Immature natural killer cell (primary cell): Measurements from ENCODE around the gene CTIF. TPM values are rescaled to one million over a fixed set of nuclear protein-coding genes. Genes with fewer than 3 reads are reported as not detected.

Experiments used
- DNase-seq, 3 donors: peaks; one replicate each; pipeline ENCODE4 v3.0.0; 2022; ENCODE audit warnings: mixed read lengths in 1 of 3
- H3K27ac Mint-ChIP-seq, 6 donors: one replicate each; pipeline ENCODE4 v1.8.0; 2020; ENCODE audit warnings: mixed read lengths in 6 of 6, mild to moderate bottlenecking in 5 of 6, inconsistent platforms in 4 of 6, moderate library complexity in 3 of 6
- H3K27me3 Mint-ChIP-seq, 3 donors: one replicate each; pipeline ENCODE4 v1.8.0; 2020 to 2021; ENCODE audit warnings: low read depth in 3 of 3, mild to moderate bottlenecking in 3 of 3, mixed read lengths in 3 of 3, moderate library complexity in 3 of 3, inconsistent platforms in 1 of 3
- H3K36me3 Mint-ChIP-seq, 3 donors: one replicate each; pipeline ENCODE4 v1.8.0; 2020; ENCODE audit warnings: mixed read lengths in 3 of 3, inconsistent platforms in 2 of 3, mild to moderate bottlenecking in 2 of 3
- H3K4me1 Mint-ChIP-seq, 2 donors: one replicate each; pipeline ENCODE4 v1.8.0; 2020; ENCODE audit warnings: inconsistent platforms in 2 of 2, mild to moderate bottlenecking in 2 of 2, mixed read lengths in 2 of 2, moderate library complexity in 1 of 2
- H3K4me3 Mint-ChIP-seq, 5 donors: one replicate each; pipeline ENCODE4 v1.8.0; 2020; ENCODE audit warnings: mild to moderate bottlenecking in 5 of 5, mixed read lengths in 5 of 5, inconsistent platforms in 3 of 5, moderate library complexity in 3 of 5
- H3K9me3 Mint-ChIP-seq, 6 donors: one replicate each; pipeline ENCODE4 v1.8.0; 2020; ENCODE audit warnings: mild to moderate bottlenecking in 6 of 6, mixed read lengths in 6 of 6, inconsistent platforms in 4 of 6, moderate library complexity in 3 of 6
- polyA plus RNA-seq, 3 donors: library from polyadenylated mRNA; unstranded; fragments of 300-500 nt; fragmentation: Illumina TruSeq; gene quantifications; one replicate each; pipeline ENCODE4 v1.2.3, GENCODE V29; 2021

The CTIF gene
- polyA plus RNA-seq, 3 donors from 2014 or later = 0.28 to 1.2 TPM; not detected in 1

GRCh38 chr18:48852794-48853193, 314.0 kb downstream of the CTIF start:
- DNase-seq = no peak
- no peaks in the 10 kb centered on the region for H3K9me3 Mint-ChIP-seq
- no peaks in the 10 kb centered on the region for H3K36me3 Mint-ChIP-seq
- peaks cover 61 to 81% of the 10 kb centered on the region in 2 donors for H3K4me1 Mint-ChIP-seq
- no peak overlapping the region for H3K4me3 Mint-ChIP-seq
- H3K27me3 Mint-ChIP-seq = peaks cover 2 to 5% (median 3%) of the 10 kb centered on the region in 3 donors
- H3K27ac Mint-ChIP-seq = peak overlapping the region in 2 of 6 donors; percentile 55 to 57

GRCh38 chr18:48853588-48853987, 314.8 kb downstream of the CTIF start:
- H3K36me3 Mint-ChIP-seq = no peaks in the 10 kb centered on the region
- peaks cover 59 to 87% of the 10 kb centered on the region in 2 donors for H3K4me1 Mint-ChIP-seq
- H3K27me3 Mint-ChIP-seq = peaks cover 2 to 3% (median 3%) of the 10 kb centered on the region in 3 donors
- no peaks in the 10 kb centered on the region for H3K9me3 Mint-ChIP-seq
- H3K4me3 Mint-ChIP-seq = no peak overlapping the region
- DNase-seq = no peak
- H3K27ac Mint-ChIP-seq = peak overlapping the region in 1 of 6 donors; percentile 57

DNA sequence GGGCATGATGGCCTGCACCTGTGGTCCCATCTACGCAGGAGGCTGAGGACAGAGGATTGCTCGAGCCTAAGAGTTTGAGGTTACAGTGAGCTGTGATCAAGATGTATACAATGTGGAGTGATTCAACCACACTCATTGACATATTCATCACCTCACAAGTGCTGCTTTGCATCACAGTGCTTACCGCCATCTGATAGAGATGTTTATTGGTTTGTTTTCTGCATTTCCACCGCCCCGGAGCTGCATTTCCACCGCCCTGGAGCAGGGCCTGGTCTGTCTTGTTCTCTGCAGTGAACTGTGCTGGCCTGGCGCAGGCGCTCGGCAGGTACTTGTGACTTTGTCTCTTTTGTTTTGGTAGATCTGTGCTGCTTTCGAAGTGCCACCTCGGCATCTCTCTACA, 315.9 kb downstream of the CTIF start:
- Mint-ChIP-seq H3K4me3 (no peak overlapping the region), H3K4me1 (peaks cover 59 to 86% of the 10 kb centered on the region in 2 donors), H3K27ac (peak overlapping the region in 3 of 6 donors; percentile 30 to 73 (median 71)), H3K27me3 (peaks cover 2 to 3% (median 3%) of the 10 kb centered on the region in 3 donors), H3K36me3 (no peaks in the 10 kb centered on the region), H3K9me3 (no peaks in the 10 kb centered on the region)
- no peak for DNase-seq

DNA sequence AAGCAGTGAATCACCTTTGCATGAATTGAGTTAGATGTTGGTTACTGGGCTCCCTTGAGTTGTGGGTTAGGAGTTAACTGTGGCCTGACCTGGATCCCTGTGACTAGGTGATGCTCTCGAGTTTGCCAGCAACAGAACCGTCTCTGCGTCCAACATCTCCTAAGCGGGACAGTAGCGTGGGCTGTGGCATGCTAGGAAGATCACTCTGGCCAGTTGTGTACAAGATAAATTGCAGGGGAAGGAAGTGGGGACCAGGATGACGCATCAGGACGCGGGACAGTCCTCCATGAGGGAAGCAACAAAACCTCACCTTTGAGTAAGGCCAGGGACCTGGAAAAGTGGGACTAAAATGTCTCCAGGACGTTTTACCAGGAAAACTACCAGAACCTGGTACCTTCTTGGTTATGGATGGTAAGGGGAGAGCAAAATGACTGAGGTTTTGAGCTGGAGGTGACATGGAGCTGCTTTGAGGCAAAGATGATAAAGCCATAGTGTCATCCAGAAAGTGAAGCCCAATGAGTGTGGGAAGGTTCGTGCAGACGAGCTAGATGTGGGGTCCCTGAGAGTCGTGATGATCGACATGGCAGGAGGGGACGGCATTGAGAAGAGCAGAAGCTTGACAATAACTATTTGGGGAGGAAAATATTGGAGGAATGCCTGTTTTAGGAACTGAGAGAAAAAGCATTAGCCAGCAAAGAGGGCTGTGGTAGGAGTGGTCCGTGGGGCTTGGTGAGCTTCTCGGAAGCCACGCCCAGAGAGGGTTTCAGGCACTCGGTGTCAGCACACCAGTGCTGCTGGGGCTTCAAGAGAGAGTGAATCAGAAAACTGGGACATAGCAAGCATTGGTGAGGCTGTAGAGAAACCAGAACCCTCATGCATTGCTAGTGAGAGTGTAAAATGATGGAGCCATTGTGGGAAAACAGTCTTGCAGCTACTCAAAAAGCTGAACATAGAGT, 316.9 kb downstream of the CTIF start:
- DNase-seq = peak in 1 of 3 donors; percentile 40
- H3K4me3 Mint-ChIP-seq = peak overlapping the region in 4 of 5 donors; percentile 2 to 75 (median 36)

DNA sequence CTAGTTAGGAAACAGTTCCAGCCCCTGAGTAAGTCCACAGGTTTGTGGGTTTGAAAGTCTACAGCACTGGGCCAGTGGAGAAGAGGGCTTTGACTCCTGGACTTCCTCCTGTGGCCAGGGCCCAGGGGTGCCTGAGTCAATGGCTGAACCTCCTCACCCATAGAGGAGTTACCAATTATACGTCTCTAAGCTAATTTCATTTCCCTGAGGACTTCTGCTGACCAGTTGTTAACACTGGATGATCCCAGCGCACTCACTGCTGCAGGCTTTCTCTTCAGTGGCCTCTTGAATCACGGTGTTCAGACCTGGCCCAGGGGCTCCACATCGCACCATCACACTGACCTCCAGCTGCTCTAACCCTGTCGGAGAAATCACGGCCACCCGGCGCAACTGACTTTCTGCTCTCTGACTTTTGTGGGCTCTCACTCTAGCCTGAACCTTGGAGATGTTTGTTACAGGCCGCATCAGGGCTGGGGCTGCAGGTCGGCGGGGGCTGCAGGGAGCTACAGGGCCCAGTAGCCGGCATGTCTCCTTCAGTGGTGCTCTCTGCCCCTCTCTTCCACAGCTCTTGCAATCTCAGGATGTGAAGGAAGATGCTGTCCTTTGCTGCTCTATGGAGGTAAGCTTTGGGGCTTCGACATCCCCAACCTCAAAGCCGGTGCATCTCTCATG, 318.3 kb downstream of the CTIF start:
- Mint-ChIP-seq H3K4me3 (no peak overlapping the region), H3K36me3 (no peaks in the 10 kb centered on the region), H3K27me3 (peaks cover 2 to 3% (median 3%) of the 10 kb centered on the region in 3 donors), H3K27ac (peak overlapping the region in 4 of 6 donors; percentile 30 to 74 (median 52)), H3K4me1 (peaks cover 42 to 62% of the 10 kb centered on the region in 2 donors), H3K9me3 (no peaks in the 10 kb centered on the region)
- no peak for DNase-seq

More for the DNA sequence above, 316.9 kb downstream of the CTIF start:
- H3K27me3 Mint-ChIP-seq = peaks cover 2 to 3% (median 3%) of the 10 kb centered on the region in 3 donors
- H3K27ac Mint-ChIP-seq = peak overlapping the region; percentile 2 to 71 (median 54)
- no peaks in the 10 kb centered on the region for H3K9me3 Mint-ChIP-seq
- no peaks in the 10 kb centered on the region for H3K36me3 Mint-ChIP-seq
- peaks cover 53 to 77% of the 10 kb centered on the region in 2 donors for H3K4me1 Mint-ChIP-seq

GRCh38 chr18:48858676-48859075, 319.8 kb downstream of the CTIF start:
- H3K36me3 Mint-ChIP-seq = no peaks in the 10 kb centered on the region
- peaks cover 3 to 5% (median 3%) of the 10 kb centered on the region in 3 donors for H3K27me3 Mint-ChIP-seq
- H3K4me1 Mint-ChIP-seq = peaks cover 29 to 47% of the 10 kb centered on the region in 2 donors
- peak overlapping the region in 3 of 6 donors; percentile 71 to 87 (median 74) for H3K27ac Mint-ChIP-seq
- DNase-seq = no peak
- no peak overlapping the region for H3K4me3 Mint-ChIP-seq
- H3K9me3 Mint-ChIP-seq = no peaks in the 10 kb centered on the region

DNA sequence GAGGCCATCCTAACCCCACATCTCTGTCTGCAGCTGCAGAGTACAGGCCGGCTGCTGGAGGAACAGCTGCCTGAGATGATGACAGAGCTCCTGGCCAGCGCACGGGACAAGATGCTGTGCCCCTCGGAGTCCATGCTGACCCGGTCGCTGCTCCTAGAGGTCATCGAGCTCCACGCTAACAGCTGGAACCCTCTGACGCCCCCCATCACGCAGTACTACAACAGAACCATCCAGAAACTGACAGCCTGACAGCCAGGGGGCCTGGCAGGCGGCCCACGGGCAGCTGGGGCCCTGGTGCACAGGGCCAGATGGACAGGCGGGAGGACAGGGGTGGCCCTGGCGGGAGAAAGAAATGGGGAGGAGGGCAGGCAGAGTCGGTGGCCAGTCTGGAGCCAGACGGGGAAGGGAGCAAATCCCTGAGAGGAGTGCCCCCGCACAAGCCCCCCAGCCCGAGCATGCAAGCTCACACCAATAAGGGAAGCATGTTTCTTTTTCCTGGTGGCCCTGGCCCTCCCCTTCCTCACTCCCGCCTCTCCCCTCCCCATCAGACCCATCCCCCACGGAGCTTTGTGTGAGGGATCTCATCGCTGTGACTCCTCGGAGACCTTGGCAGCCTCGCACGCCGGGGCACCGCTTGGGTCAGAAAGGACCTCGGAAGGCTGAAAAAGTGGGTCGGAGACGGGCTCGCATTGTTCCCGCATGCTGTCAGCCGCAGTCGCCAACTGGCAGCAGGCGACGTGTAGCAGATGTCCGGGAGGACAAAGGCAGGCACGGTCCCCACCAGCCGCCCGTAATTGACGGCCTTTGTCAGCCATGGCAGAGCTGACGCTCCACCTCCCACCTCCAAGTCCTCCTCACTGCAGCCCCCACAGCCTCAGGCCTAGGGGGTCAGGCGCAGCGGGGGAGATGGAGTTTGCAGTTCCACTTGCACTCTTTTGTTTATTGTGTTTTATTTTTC, 320.8 kb downstream of the CTIF start:
- no peaks in the 10 kb centered on the region for H3K9me3 Mint-ChIP-seq
- no peak overlapping the region for H3K27ac Mint-ChIP-seq
- H3K27me3 Mint-ChIP-seq = peaks cover 3 to 5% (median 5%) of the 10 kb centered on the region in 3 donors
- H3K36me3 Mint-ChIP-seq = no peaks in the 10 kb centered on the region
- peaks cover 27 to 38% of the 10 kb centered on the region in 2 donors for H3K4me1 Mint-ChIP-seq
- no peak for DNase-seq
- H3K4me3 Mint-ChIP-seq = no peak overlapping the region

- Mint-ChIP-seq H3K27ac (no peak overlapping the region), H3K4me3 (no peak overlapping the region), H3K9me3 (no peaks in the 10 kb centered on the region), H3K36me3 (no peaks in the 10 kb centered on the region), H3K4me1 (peaks cover 18 to 28% of the 10 kb centered on the region in 2 donors), H3K27me3 (peaks cover 3 to 5% (median 4%) of the 10 kb centered on the region in 3 donors)
- no peak for DNase-seq
Measured at GRCh38 chr18:48860269-48861180, 321.7 kb downstream of the CTIF start.

- peaks cover 13 to 21% of the 10 kb centered on the region in 2 donors for H3K4me1 Mint-ChIP-seq
- no peaks in the 10 kb centered on the region for H3K36me3 Mint-ChIP-seq
- peaks cover 2 to 5% (median 4%) of the 10 kb centered on the region in 3 donors for H3K27me3 Mint-ChIP-seq
Measured at GRCh38 chr18:48861181-48861708, 322.4 kb downstream of the CTIF start.

GRCh38 chr18:48862132-48862531, 323.3 kb downstream of the CTIF start:
- peaks cover 1 to 4% (median 2%) of the 10 kb centered on the region in 3 donors for H3K27me3 Mint-ChIP-seq
- no peaks in the 10 kb centered on the region for H3K9me3 Mint-ChIP-seq
- H3K36me3 Mint-ChIP-seq = no peaks in the 10 kb centered on the region
- peaks cover 12 to 15% of the 10 kb centered on the region in 2 donors for H3K4me1 Mint-ChIP-seq
- no peak for DNase-seq
- H3K27ac Mint-ChIP-seq = peak overlapping the region in 1 of 6 donors; percentile 74
- H3K4me3 Mint-ChIP-seq = no peak overlapping the region

More at GRCh38 chr18:48861181-48861708, 322.4 kb downstream of the CTIF start:
- no peak overlapping the region for H3K4me3 Mint-ChIP-seq
- H3K9me3 Mint-ChIP-seq = no peaks in the 10 kb centered on the region
- no peak for DNase-seq
- H3K27ac Mint-ChIP-seq = no peak overlapping the region

DNA sequence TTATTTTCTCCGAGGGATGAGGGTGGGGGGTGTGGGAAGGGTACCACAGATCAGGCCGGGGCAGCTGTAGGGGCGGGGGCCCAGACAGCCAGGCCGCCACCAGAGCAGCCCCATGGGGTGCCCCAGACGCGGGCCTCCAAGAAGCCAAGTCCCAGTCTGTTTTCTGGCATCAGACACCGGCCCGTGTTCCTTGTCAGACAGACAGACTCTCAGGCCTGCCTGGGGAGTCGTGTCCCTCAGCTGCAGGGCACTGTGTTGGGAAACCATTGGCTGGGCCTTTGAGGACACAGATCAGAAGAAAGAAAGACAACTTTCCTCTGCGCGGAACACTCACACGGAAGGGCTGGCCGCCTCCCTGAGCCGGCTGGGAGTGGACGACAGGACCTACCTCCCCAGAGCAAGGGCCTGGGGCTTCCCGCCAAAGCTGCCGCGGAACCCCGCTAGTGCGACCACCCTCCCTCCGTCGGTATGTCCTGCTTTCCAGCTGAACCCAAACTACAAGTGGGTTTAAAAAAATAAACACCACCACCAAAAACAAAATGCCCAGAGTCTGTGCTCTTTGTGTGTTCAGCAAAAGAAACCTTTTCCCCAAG, 323.9 kb downstream of the CTIF start:
- Mint-ChIP-seq H3K36me3 (no peaks in the 10 kb centered on the region), H3K27ac (peak overlapping the region in 1 of 6 donors; percentile 74), H3K4me3 (no peak overlapping the region), H3K9me3 (no peaks in the 10 kb centered on the region), H3K27me3 (peaks cover 1 to 4% (median 2%) of the 10 kb centered on the region in 3 donors), H3K4me1 (peaks cover 8 to 14% of the 10 kb centered on the region in 2 donors)
- no peak for DNase-seq
